ENCODE measurements around the gene SENP8.

The SENP8 gene

GRCh38 chr15:72163719-72164118 is 45.5 kb downstream of the SENP8 start:
- no peak for DNase-seq (ENCODE audit: low spot score)
- H3K27ac ChIP-seq, result no peak overlapping the region
- H3K4me3 ChIP-seq, result no peak overlapping the region
- TF ChIP-seq CTCF (IDR thresholded peaks at IDR 0.05), result no peak

GRCh38 chr15:72166716-72167417 is 48.7 kb downstream of the SENP8 start:
- Histone ChIP-seq H3K27ac (no peak overlapping the region), H3K4me3 (no peak overlapping the region)
- TF ChIP-seq CTCF (IDR thresholded peaks at IDR 0.05), result no peak
- DNase-seq (ENCODE audit: low spot score), result no peak

- TF ChIP-seq CTCF (IDR thresholded peaks at IDR 0.05), result no peak
- Histone ChIP-seq H3K4me3 (no peak overlapping the region), H3K27ac (no peak overlapping the region)
- DNase-seq (ENCODE audit: low spot score), result no peak
These were observed 49.2 kb downstream of the SENP8 start for GRCh38 chr15:72167445-72167844.

- TF ChIP-seq CTCF (IDR thresholded peaks at IDR 0.05), result no peak
- no peak for DNase-seq (ENCODE audit: low spot score)
- no peak overlapping the region for H3K4me3 ChIP-seq
- H3K27ac ChIP-seq, result no peak overlapping the region
These were observed 50.1 kb downstream of the SENP8 start for GRCh38 chr15:72168131-72168807.

GRCh38 chr15:72168808-72169190 is 50.6 kb downstream of the SENP8 start:
- Histone ChIP-seq H3K4me3 (no peak overlapping the region), H3K27ac (no peak overlapping the region)
- no peak for TF ChIP-seq CTCF (IDR thresholded peaks at IDR 0.05)
- no peak for DNase-seq (ENCODE audit: low spot score)

GRCh38 chr15:72169236-72169920 is 51.2 kb downstream of the SENP8 start:
- no peak for TF ChIP-seq CTCF (IDR thresholded peaks at IDR 0.05)

More at GRCh38 chr15:72169236-72169920, 51.2 kb downstream of the SENP8 start:
- Histone ChIP-seq H3K4me3 (no peak overlapping the region), H3K27ac (no peak overlapping the region)
- DNase-seq (ENCODE audit: low spot score), result no peak

Measured in coronary artery (tissue), 2 donors.